Stimulated activated CD4-positive, alpha-beta T cell treated with anti-CD3 and anti-CD28 coated beads, Interleukin-15, amount 100 ng/mL, for 1 hour (primary cell): ENCODE results near the gene CTDSPL.

Source experiments
- DNase-seq, 2 donors: peaks; one replicate each; pipeline ENCODE4 v3.0.0-alpha.2; 2020; ENCODE audit warnings: low read depth in 1 of 2, low spot score in 1 of 2

CTDSPL gene

DNA sequence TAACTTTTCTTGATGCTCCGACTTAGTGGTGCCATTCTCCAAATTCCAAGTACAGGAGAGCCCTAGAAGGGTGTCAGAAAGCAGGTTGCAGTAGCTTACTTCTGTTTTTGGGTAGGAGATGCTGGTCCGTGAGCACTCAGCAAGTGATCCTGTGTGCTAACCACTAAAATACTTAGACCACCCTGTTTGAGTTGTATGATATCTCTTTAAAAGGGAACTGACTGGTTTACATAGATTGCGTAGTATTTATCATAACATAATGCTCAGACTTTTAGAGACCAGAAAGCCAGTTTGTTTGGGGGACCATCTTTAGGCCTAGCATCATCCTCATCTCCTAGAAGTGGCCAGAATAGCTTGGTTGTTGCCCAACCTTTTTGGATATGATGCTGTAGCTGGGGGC lies 26.7 kb downstream of the CTDSPL start:
- DNase-seq = no peak

DNA sequence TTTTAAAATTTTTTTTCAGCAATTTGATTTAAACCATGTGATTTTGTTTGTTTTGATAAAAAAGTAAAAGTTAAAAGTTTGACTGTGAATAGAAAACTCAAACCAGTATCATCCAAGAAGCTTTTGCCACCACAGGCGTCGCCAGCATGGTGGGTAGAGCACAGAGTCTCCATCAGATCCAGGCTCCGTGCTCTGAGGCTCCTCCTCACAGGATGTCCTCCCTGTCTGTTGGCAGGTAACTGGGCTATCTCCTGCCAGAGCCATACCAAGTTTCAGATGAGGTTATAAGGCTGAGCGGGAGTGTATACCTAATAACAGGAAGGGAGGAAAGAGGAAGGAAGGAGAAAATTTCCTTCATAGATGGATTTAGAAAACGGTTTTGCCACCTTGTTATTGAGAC lies 28.8 kb downstream of the CTDSPL start:
- no peak for DNase-seq

DNA sequence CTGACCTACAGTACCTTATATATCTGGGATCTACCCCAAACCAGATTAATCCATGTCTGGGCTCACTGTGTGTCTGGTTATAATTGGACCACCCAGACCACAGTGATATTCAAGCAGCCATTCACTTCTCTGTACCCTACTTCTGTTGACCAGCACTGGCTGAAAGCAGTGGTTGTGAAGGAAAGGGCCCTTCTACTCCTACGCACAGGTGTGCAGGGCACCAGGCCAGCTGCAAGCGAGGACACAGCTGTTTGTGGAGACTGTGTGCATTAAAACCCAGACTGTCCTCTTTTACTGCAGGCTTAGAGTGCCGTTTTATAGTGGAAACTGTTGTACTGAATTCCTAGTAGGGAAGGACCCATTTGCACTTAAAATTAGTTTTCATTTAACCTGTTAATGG lies 29.5 kb downstream of the CTDSPL start:
- no peak for DNase-seq

DNA sequence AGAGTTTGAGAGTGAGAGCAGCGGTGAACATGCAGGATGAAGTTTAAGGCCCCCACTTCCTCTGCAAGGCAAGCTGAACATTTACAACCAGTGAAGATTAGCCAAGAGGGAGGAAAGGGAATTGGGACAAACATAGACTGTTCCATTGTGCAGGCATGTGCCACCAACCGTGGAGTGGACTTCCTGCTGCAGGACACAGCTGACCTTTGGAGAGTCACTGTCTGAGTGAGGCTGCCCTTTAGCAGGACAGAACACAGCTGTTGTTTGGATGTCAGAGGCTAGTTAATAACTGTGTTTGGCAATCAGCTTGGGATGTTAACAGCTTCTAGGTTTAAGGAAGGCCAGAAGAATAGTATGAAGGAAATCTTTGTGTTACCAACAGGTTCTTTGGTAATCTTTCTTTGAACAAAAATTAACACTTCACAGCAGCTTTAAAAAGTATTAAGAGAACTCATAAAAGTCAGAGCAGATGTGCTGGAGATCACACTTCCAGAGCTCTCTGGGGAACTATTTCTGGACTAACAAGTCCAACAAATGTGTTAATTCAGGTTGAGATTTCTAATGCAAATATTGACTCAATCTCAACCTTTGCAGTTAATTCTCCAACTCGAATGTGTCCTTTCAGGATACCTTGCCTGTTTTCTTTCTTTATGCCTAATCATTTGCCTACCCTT lies 31.4 kb downstream of the CTDSPL start:
- DNase-seq = no peak

DNA sequence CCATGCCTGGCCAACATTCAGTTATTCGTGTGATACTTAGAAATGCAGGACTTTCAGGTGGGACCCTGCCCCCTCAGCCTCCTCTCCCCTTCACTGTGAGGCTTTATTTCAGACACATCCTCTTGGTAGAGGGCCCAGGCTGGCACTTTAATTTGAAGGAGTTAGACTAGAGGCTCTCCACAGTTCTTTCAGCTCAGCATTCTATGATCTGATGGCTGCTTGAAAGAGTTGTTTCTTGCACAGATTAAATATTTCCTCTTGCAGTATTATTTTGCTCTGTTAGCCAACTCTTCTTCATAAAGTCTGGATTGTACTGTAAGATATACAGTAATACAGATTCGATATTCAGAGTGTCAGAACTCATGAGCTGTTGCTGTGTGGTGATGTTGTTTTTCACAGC lies 35.1 kb downstream of the CTDSPL start:
- DNase-seq = no peak

DNA sequence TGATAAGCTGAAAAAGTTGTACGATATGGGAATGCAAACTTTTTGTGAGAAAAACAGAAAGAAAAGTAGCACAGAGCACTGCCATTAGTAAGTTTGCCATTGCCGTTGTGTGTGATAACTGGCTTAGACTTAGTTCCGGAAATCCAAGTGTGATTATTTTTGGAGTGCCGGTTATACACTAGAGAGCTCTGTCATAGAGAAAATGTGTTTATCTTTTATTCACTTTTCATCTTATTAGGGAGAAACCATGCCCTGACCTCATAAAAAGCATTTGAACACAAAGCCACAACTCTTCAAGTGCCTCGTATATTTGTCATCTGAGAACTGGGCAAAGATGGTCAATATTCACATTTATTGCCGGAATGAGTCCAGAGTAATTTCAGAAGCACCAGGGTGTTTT lies 36.1 kb downstream of the CTDSPL start:
- DNase-seq = no peak

DNA sequence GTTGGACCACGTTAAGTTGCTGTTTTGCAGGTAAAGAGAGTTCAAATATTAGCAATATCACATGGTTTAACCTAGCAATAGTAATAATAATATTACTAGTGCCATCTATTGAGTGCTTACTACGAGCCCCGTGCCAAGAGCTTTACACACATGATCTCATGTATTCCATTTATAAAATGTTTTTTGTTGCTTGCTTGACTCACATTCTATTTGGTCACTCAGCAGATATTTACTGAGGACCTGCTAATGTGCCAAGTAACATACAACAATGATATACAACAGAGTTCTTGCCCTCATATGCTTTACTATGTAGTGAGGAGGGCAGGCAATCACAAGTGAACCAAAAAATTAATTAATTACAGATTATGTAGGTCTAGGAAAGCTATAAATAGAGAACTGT lies 36.7 kb downstream of the CTDSPL start:
- DNase-seq = no peak

DNA sequence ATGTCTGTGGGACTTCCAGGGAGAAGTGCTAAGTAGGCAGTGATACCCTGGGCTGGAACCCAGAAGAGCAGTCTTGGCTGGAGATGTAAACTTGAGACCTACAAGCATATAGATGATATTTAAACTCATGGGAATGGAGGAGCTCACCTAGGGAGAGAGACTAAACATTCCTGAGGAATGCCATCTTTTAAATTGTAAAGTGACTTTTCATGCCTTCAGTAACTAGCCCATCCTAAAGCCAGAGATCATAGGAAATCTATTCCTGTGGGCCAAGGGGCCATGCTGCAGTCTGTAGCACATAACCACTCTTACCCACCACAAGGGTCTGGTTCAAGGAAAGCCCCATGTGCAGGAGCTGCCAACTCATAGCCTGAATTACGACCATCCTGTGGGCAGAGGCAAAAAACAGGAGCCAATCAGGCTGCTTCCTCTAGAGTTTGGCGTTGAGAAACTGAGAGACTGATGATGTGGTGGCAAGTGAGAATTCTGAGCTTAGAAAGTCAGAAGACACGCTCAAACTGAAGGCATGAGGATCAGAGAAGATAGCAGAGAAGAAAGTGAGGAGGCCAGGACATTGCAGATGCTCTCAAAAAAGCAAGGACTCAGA lies 37.5 kb downstream of the CTDSPL start:
- no peak for DNase-seq

DNA sequence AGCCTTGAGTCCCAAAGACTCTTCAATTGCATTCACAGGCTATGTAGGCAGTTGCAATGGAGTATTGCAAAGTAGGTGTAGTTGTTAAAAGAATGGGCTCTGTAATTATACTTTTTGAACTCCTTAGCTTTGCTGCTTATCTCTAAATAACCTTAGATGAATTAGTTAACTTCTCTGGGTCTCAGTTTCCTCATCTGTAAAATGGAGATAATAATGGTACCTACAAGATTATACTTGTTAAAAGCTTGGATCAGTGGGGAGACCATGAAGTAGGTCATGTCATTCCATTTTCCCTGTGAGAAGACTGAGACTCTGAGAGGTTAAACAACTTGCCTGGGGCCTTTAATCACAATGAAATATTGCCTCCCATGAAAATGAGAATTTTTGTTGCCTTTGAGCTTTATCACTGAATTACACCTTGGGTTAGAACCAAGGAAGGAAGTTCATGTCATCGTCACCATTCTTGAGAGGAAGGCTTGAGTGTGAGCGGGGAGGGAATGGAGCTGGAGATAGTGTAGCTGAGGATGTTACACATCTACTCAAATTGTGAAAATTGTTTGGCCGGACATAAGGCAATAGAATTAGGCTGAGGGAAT lies 38.1 kb downstream of the CTDSPL start:
- no peak for DNase-seq

DNA sequence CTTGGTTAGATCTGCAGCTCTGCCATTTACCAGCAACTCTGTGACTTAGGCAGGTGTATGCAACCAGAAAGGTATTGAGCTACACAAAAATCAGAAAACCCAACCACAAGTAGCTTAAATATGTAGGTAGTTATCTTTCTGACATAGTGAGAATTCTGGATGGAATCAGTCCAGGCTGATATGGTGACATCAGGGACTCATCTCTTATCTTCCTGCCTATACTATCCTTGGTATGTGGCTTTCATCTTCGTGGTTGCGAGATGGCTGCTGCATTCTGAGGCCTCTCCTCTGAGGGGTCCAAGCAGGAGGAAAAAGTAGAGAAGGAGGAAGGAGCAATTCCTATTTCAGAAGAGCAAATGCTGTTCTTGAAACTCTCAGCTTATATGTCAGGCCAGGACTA lies 40.0 kb downstream of the CTDSPL start:
- no peak for DNase-seq

DNA sequence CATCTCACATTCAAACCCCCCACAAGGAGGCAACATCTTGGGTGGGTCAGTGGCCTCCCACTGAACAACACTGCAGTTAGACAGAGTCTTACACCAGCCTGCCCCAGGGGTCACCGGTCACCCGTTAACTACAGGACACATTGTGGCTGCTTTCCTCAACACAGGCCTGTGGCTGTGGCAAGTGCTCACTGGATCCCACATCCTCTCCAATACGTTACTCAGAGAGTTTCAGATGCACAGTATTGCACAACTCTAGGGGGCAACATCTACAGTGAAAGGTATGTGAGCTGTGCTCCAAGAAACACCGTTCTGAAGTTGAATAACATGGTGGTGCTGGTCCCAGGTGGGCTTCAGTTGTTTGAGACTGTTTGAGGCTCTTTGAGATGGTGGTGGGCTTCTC lies 41.0 kb downstream of the CTDSPL start:
- no peak for DNase-seq

DNA sequence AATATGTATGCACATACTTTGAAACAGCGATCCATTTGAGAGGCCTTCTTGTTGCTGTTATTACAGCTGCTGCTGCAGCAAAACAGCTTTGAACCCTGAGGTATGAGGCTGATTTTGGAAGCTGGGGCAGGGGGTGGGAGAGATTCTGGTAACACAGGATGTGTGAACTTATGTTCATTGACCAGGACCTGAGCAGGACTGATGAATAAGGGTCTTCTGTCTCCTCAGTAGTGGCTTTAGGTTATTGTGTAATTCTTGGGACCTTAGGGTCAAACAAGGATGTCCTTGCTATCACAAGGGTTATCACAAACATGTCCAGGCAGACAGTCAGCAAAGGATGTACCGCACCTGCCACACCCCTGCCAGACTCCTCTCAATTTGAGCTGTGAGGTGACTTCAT lies 41.6 kb downstream of the CTDSPL start:
- DNase-seq = no peak

DNA sequence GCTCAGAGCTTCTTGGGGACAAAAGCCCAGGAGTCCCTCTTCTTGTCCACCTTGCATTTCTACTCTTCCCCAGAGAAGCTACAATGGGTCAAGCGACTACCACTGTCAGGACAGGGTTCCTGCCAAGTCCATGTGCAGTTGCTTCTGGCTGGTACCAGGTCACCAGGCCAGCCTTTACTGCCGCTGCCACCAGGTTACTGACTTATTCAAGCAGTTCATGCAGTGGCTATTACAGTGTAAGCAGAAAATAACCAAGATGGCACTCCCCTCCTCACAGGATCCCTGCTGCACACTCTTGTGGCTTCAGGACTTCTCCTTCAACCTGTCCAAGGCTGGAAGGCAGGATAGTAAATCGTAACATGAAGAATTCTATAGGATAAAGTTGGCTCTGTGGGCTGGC lies 42.1 kb downstream of the CTDSPL start:
- DNase-seq = no peak

DNA sequence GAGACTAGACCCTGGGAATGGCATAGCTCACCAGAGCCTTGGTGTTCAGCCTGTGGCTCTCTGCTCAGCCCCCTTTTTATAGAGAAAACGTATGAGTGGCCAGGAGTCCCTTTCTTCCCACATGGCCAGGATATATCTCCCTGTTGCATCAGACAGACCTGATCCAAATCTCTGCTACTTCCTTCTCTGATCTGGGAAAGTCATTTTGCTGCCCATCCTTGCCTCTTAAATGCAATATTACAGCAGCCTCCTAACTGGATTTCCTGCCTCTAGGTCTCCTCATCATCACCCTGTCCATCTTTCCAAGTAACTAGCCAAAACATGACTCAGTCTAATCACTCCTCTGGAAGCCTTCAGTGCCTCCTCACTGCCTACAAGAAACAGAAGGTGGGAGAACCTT lies 42.9 kb downstream of the CTDSPL start:
- no peak for DNase-seq

DNA sequence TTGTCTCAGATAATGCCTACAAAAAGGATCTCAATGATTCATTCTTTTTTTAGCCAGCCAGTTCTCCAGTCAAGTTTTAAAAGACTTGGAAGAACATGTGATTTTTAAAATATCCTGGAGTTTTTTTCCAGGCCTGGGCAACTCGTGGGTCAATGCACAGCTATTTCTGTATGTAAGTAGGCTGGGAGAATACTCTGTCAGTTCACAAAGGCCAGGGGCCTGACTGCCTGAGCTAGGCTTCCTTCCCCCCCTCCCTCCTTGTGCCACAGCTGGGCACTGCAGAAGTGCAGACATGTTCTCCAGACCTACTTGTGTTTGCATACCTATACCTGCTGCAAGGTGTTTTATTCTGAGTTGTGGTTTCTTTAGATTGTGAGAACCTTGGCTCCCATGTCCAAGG lies 43.7 kb downstream of the CTDSPL start:
- no peak for DNase-seq

DNA sequence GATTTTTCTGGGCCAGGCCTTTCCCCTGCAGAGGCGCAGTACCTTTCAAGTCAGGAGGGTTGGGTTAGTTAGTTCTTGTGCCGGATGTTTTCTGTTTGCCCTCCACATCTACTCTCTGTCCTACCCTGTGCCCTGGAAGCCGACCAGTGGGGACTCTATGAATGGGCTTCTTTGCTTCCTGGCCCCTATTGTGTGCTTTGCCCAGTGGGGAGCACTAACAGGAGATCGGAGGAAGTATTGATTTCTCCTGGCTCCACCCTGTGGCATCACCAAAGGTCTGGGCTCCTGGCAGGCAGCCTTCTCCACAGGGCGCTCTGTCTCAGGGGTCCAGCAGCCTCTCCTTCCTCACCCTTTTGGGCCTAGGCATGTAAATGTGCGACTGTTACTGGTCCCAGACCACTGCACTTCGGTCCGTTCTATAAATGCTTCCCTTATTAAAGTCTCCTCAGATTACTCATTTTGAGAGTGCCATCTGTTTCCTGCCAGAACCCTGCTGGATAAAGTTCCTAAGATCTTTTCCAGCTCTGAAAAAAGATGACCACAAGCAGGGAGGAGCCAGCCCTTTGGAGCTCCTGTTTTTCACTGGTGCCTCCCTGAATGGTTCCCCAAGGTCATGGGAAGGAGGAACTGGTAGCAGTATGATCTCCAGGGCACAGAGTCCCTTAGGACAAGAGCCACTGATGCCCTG lies 44.5 kb downstream of the CTDSPL start:
- no peak for DNase-seq

DNA sequence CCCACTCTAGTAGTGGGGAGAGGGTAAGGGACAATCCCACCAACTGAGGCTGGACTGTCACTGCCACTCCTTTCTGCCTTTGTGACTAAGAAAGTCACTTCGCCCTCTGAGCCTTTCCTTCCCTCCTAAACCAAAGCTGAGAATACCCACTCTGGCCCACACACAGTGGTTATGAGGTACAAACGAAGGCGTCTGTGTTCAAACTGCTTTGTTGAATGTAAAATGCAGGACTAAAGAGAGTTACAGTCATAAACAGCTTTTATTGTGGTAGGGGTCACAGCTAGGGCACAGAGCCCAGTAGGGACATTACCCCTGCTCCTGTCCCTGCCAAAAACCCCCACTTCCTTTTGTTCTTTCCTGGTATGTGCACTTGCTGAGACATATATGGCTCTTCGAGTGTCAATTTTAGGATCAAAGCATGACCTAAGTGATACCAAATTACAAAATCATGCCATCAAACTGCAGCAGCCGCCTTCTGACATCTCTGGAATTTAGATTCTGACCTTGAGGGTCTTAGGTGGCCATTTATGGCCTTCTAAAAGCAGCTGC lies 45.1 kb downstream of the CTDSPL start:
- DNase-seq = no peak

DNA sequence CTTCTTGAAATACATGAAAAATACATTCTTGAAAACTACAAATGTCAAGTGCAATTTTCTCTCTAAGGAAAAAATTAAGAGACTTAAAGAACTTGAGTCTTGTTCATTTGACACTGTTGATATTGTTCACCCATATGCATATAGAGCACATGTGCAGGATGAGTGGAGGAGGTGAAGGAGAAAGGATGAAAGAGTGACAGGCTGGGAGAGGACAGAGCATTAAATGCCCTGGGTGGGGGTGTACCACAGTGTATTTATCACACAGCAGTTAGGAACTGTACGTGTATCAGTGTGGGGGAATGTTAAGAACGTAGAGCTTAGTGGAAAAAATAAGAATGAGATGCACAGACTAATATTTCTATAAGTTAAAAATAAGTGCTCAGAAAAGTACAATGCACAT lies 45.7 kb downstream of the CTDSPL start:
- DNase-seq = no peak

DNA sequence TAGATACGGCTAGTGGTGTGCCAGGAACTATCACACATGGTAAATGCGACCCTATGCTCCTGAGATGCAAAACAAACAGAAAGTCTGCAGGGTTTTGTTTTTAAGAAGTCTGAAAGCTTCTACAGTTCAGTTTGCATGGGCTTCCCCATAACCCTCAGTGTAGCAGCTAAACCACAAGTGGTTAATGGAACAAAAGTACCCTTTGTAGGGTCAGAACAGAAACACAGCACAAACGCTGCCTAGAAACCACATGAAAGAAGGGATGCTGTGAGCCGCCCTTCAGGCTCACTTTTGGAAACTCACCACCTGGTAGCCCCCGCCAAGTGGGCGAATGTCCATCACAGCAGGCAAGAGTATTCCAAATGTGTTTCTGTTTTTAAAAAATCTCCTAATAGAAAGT lies 46.2 kb downstream of the CTDSPL start:
- no peak for DNase-seq

DNA sequence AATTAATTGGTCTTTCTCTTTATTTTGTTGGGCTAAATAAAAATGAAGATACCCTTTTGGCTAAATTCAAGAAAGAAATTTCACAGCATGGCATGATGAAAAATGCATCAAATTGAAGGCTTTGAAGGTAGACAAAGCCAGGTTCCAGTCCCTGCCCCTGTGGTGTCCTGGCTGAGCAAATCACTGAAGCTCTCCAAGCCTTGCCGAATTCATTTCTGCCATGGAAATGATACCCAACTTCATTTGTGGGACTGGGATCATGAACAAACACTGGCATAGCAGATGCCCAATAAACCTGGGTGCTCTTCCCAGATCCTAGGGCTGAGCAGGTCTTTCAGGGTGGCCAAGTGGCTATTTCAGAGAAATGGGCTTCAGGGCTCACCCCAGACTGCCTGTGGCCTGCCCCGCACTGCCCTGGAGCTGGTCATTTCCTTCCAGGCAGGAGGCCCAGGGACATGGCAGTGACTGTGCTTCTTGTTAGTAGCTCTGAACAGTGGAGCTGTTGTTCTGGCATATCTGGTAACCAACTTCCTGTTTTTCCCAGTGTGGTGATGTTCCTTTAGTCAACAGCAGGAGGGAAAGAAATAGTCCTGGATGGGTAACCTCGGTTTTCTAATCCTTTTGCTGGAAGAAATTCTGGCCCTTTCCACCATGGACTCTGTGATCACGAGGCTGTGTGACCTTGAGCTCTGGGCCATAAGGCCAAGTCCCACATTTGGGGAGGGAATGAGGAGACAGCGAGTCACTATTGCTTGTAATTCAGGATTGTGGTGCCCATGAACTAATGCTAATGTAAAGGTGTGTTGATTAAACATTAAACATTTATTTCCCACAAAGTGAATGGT lies 47.6 kb downstream of the CTDSPL start:
- no peak for DNase-seq
